Activated CD4-positive, alpha-beta memory T cell treated with anti-CD3 and anti-CD28 coated beads for 36 hours (primary cell): ENCODE results near the gene CMTM7. TPM values are rescaled to one million over a fixed set of nuclear protein-coding genes. Genes with fewer than 3 reads are reported as not detected.

Experiments
- CTCF ChIA-PET: fragments of 350-600 bp; sonication (Branson Sonifier 250); formaldehyde crosslinking; loops from one replicate; lab custom pipeline; 2021; ENCODE audit warnings: antibody characterized with exemption, inconsistent platforms; lab: Charles Lee
- POLR2A ChIA-PET: fragments of 350-600 bp; sonication (Branson Sonifier 250); formaldehyde crosslinking; loops from one replicate; lab custom pipeline; 2021; ENCODE audit warnings: antibody characterized with exemption; lab: Charles Lee
- DNase-seq: peaks from one replicate; pipeline ENCODE4 v3.0.0-alpha.2; 2020
- H3K27ac Mint-ChIP-seq: one replicate; pipeline ENCODE4 v1.8.0; 2021; ENCODE audit warnings: mixed read lengths
- H3K27me3 Mint-ChIP-seq: one replicate; pipeline ENCODE4 v1.8.0; 2021; ENCODE audit warnings: mixed read lengths
- H3K36me3 Mint-ChIP-seq: one replicate; pipeline ENCODE4 v1.8.0; 2021; ENCODE audit warnings: mixed read lengths
- H3K4me1 Mint-ChIP-seq: one replicate; pipeline ENCODE4 v1.8.0; 2021; ENCODE audit warnings: low read depth, mixed read lengths
- H3K4me3 Mint-ChIP-seq: one replicate; pipeline ENCODE4 v1.8.0; 2021; ENCODE audit warnings: mild to moderate bottlenecking, mixed read lengths
- H3K9me3 Mint-ChIP-seq: one replicate; pipeline ENCODE4 v1.8.0; 2021; ENCODE audit warnings: mixed read lengths
- intact Hi-C: fragments of 100-400 bp; cut with micrococcal nuclease; formaldehyde crosslinking; loops from one replicate; pipeline ENCODE4 v1.15.1; 2023
- total RNA-seq, 2 experiments: library from RNA; stranded (reverse); gene quantifications; one replicate each; pipeline ENCODE4 v1.2.3, GENCODE V29; 2021

CMTM7 gene
- total RNA-seq, 2 experiments from 2014 or later = 46.1 to 47.1 TPM

DNA sequence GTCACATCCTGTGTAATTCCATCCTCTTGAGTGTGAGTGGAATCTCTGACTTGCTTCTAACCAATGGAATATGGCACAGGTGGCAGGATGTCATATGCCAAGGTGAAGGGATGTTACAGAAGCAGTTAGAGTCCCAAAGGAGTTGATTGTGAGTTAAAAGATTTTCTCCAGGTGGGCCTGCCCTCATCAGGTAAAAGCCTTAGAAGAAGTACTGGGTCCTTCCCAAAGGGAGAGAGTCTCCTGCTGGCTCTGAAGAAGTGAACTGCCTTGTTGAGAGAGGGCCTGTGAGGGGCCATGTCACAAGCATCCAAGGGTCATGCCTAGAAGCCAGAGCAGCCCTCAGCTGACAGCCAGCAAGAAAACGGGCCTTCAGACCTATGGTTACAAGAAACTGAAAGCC lies 13.1 kb downstream of the CMTM7 start:
- Mint-ChIP-seq H3K9me3 (no peaks in the 10 kb centered on the region), H3K27ac (peak overlapping the region; percentile 29), H3K27me3 (no peaks in the 10 kb centered on the region), H3K4me3 (no peak overlapping the region), H3K4me1 (peaks cover 54% of the 10 kb centered on the region), H3K36me3 (peaks cover 14% of the 10 kb centered on the region)
- POLR2A ChIA-PET = interaction anchor here (0.6 kb wide), 1 partner anchor 106 kb away, joined by 4 read pairs; no protein-coding TSS in a partner anchor
- intact Hi-C loops = no loop called here
- DNase-seq = no peak
- CTCF ChIA-PET = interaction anchor here (1.2 to 1.6 kb wide), 2 partner anchors 30 to 63 kb away, joined by 3 to 4 read pairs; no protein-coding TSS in a partner anchor

GRCh38 chr3:32405155-32405554 lies 13.5 kb downstream of the CMTM7 start:
- peaks cover 58% of the 10 kb centered on the region for H3K4me1 Mint-ChIP-seq
- no peak for DNase-seq
- H3K9me3 Mint-ChIP-seq = no peaks in the 10 kb centered on the region
- H3K27me3 Mint-ChIP-seq = no peaks in the 10 kb centered on the region
- peaks cover 14% of the 10 kb centered on the region for H3K36me3 Mint-ChIP-seq
- intact Hi-C loops = no loop called here
- H3K27ac Mint-ChIP-seq = no peak overlapping the region
- POLR2A ChIA-PET = no interaction called here
- CTCF ChIA-PET = interaction anchor here (1.2 to 1.6 kb wide), 2 partner anchors 31 to 63 kb away, joined by 3 to 4 read pairs; no protein-coding TSS in a partner anchor
- no peak overlapping the region for H3K4me3 Mint-ChIP-seq

DNA sequence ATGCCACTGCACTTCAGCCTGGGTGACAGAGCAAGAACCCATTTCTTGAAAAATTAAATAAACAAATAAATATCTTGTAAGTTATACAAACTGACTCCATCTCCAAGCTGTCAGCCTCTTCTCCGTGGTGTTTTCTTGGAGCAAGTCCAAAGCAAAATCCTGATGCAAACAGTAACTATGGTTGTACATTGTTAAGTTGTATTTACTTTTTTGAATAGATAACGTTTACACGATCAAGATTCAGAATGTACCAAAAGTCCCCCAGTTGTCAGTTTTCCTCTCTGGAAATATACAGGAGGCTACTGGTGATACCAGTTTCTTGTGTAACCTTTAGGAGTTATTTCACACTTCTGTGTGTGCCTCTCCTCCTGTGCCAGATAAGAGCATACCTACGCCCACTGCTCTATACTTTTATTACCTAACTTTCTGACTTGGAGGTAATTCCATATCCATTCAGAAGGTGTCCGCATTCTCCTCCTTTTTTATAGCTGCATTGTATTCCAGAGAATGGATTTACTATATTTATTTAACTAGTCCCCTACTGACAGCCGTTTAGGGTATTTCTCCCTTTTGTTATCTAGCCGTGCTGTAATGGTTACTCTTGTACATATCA lies 14.2 kb downstream of the CMTM7 start:
- Mint-ChIP-seq H3K27ac (no peak overlapping the region), H3K36me3 (peaks cover 14% of the 10 kb centered on the region), H3K4me3 (no peak overlapping the region), H3K27me3 (no peaks in the 10 kb centered on the region), H3K4me1 (peaks cover 57% of the 10 kb centered on the region), H3K9me3 (no peaks in the 10 kb centered on the region)
- CTCF ChIA-PET = interaction anchor here (1.2 to 1.6 kb wide), 2 partner anchors 31 to 62 kb away, joined by 3 to 4 read pairs; no protein-coding TSS in a partner anchor
- intact Hi-C loops = no loop called here
- POLR2A ChIA-PET = no interaction called here
- DNase-seq = no peak

DNA sequence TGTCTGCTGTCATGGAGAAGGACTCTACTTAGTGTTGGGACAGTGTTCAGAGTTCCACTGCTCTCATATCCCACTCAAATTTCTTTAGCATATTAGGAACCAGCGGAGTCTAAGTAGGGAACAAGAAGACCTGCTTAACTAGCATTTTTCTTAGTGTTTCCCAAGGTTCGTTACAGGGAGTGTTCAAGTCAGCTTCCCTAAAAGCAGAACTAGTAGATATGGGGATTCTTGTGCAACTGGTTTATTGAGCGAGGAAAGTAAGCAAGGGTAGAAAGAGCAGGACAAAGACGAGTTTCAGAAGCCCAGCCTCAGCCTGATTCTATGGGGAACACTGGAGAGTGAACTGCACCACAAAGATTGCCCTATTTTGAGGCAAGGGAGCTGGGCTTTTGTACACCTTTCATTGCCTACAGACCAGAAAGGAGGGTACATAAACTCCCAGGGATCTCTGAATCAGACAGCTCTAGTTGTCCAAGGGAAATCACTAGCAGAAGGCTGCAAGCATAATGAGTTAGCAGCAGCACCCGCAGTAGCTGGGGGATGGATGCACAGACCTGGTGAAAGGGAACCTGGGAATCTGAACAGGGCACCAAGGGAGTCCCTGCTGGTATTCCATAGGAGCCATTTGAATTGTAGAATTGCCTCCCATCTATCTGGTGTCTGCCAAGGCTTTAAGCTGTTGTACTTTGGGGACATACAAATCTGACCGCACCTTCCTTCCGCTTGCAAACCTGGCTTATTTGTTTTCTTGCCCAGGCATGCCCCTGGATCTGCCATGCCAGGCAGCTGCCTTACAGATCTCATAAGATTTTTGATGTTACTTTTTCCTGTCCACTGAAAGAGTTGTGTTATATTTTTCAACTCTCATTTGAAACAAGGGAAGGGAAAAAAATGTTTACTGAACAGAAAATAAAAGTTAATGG lies 15.1 kb downstream of the CMTM7 start:
- DNase-seq = no peak
- Mint-ChIP-seq H3K27ac (no peak overlapping the region), H3K4me1 (peaks cover 56% of the 10 kb centered on the region), H3K9me3 (no peaks in the 10 kb centered on the region), H3K27me3 (no peaks in the 10 kb centered on the region), H3K36me3 (peaks cover 14% of the 10 kb centered on the region), H3K4me3 (no peak overlapping the region)
- intact Hi-C loops = no loop called here
- POLR2A ChIA-PET = no interaction called here
- CTCF ChIA-PET = no interaction called here

- Mint-ChIP-seq H3K27me3 (no peaks in the 10 kb centered on the region), H3K27ac (peak overlapping the region; percentile 31)
- CTCF ChIA-PET = no interaction called here
These were observed 19.0 kb downstream of the CMTM7 start for GRCh38 chr3:32410367-32411246.

DNA sequence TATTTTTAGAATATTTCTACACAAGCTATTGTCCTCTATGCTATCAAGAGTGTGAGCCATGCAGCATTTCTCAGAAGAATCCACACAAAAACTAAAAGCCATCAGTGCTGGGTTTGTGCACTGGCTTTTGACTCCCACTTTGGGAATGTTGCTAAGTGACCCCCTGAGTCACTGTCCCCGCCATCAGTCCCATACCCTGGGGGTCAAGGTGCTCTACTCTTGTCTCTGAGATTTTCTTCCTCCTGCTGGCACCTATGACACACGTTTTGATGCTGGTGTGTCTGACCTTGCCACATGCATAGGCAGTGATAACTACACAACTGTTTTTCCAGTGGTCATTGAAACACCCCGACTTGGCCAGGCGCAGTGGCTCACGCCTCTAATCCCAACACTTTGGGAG lies 19.8 kb downstream of the CMTM7 start:
- no peaks in the 10 kb centered on the region for H3K27me3 Mint-ChIP-seq
- DNase-seq = no peak
- H3K36me3 Mint-ChIP-seq = no peaks in the 10 kb centered on the region
- intact Hi-C loops = no loop called here
- H3K27ac Mint-ChIP-seq = no peak overlapping the region
- ChIA-PET POLR2A (no interaction called here), CTCF (interaction anchor here (0.7 to 3.5 kb wide), 2 partner anchors 13 to 56 kb away, joined by 3 to 16 read pairs; no protein-coding TSS in a partner anchor)
- H3K4me3 Mint-ChIP-seq = no peak overlapping the region
- peaks cover 55% of the 10 kb centered on the region for H3K4me1 Mint-ChIP-seq
- no peaks in the 10 kb centered on the region for H3K9me3 Mint-ChIP-seq

More at GRCh38 chr3:32410367-32411246, 19.0 kb downstream of the CMTM7 start:
- no peak for DNase-seq
- Mint-ChIP-seq H3K9me3 (no peaks in the 10 kb centered on the region), H3K36me3 (peaks cover 4% of the 10 kb centered on the region), H3K4me3 (no peak overlapping the region), H3K4me1 (peaks cover 50% of the 10 kb centered on the region)
- POLR2A ChIA-PET = no interaction called here
- intact Hi-C loops = no loop called here

GRCh38 chr3:32412887-32413286 lies 21.2 kb downstream of the CMTM7 start:
- no peaks in the 10 kb centered on the region for H3K9me3 Mint-ChIP-seq
- ChIA-PET POLR2A (interaction anchor here (1.0 kb wide), 1 partner anchor 43 kb away, joined by 3 read pairs; no protein-coding TSS in a partner anchor), CTCF (interaction anchor here (1.1 to 3.5 kb wide), 4 partner anchors 12 to 117 kb away, joined by 4 to 16 read pairs (median 6); no protein-coding TSS in a partner anchor)
- no peak overlapping the region for H3K27ac Mint-ChIP-seq
- peaks cover 2% of the 10 kb centered on the region for H3K36me3 Mint-ChIP-seq
- H3K27me3 Mint-ChIP-seq = no peaks in the 10 kb centered on the region
- H3K4me3 Mint-ChIP-seq = no peak overlapping the region
- intact Hi-C loops = no loop called here
- DNase-seq = no peak
- peaks cover 56% of the 10 kb centered on the region for H3K4me1 Mint-ChIP-seq

DNA sequence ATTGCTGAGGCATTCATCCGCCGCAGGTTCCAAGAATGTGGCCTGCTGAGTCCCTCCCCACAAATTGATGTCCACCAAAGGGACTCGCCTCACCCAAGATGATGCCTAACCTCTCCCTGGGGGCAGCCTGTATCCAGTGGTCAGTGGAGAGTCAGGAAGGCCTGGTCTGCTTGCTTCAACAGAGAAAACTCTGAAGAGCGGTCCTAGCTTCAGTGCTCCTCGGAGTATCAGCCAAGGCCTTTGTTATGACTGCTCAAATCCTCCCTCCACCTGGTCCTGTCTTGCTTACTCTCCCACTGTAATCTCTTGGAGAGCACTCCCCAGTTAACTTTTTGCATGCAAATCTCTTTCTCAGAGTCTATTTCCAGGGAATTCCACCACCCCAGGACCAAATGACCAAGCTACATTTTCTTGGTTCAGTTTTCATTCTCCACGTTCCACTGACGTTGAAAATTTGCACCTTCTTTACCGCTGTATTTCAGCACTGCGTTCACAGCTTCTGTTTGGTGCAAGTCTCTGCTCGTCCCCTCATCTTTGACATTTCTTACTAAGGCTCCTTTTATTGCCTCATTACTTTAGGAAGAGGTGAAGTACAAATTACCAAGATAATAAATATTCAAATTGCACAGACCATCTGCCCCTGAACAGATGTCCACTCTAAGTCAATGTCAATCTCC lies 22.3 kb downstream of the CMTM7 start:
- ChIA-PET CTCF (interaction anchor here (0.9 to 3.5 kb wide), 7 partner anchors 9 to 54 kb away, joined by 3 to 16 read pairs (median 6); no protein-coding TSS in a partner anchor), POLR2A (interaction anchor here (0.7 to 1.5 kb wide), 5 partner anchors 13 to 38 kb away, joined by 3 to 4 read pairs (median 3); no protein-coding TSS in a partner anchor)
- H3K27ac Mint-ChIP-seq = peak overlapping the region; percentile 94
- no peak for DNase-seq
- H3K4me1 Mint-ChIP-seq = peaks cover 64% of the 10 kb centered on the region
- H3K4me3 Mint-ChIP-seq = no peak overlapping the region
- no peaks in the 10 kb centered on the region for H3K27me3 Mint-ChIP-seq
- peaks cover 2% of the 10 kb centered on the region for H3K36me3 Mint-ChIP-seq
- intact Hi-C loops = loop anchor here (1.0 to 2.0 kb wide), 3 partner anchors 13 to 46 kb away; no protein-coding TSS in a partner anchor
- no peaks in the 10 kb centered on the region for H3K9me3 Mint-ChIP-seq

GRCh38 chr3:32414522-32415202 lies 23.0 kb downstream of the CMTM7 start:
- intact Hi-C loops = loop anchor here (1.0 to 2.0 kb wide), 3 partner anchors 14 to 46 kb away; no protein-coding TSS in a partner anchor
- Mint-ChIP-seq H3K4me1 (peaks cover 65% of the 10 kb centered on the region), H3K9me3 (no peaks in the 10 kb centered on the region), H3K4me3 (peak overlapping the region; percentile 49), H3K36me3 (peaks cover 3% of the 10 kb centered on the region), H3K27ac (peak overlapping the region; percentile 94), H3K27me3 (no peaks in the 10 kb centered on the region)
- ChIA-PET CTCF (interaction anchor here (0.6 to 3.5 kb wide), 7 partner anchors 9 to 62 kb away, joined by 3 to 16 read pairs (median 4); no protein-coding TSS in a partner anchor), POLR2A (interaction anchor here (0.9 to 1.5 kb wide), 5 partner anchors 14 to 45 kb away, joined by 3 to 4 read pairs (median 3); no protein-coding TSS in a partner anchor)
- DNase-seq = peak; percentile 68

DNA sequence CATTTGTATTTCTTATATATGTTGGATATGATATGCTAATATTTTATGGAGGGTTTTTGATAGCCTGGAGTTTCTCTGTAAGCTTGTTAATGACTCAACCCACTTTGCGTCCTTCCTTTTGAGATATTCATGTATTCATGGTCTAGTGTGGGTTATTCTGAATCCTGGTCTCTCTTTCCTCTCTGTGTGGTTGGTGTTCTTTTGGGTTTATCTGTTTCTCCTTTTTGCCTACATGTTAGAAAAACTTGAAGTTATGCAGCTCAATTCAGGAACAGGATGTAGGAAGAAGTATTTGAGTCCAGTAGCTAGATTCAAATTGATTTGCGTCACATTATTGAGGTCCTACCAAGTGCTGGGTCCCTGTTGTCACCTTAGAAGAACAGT lies 28.1 kb downstream of the CMTM7 start:
- Mint-ChIP-seq H3K36me3 (peaks cover 3% of the 10 kb centered on the region), H3K27ac (peak overlapping the region; percentile 91), H3K4me3 (peak overlapping the region; percentile 38), H3K4me1 (peaks cover 88% of the 10 kb centered on the region), H3K9me3 (no peaks in the 10 kb centered on the region), H3K27me3 (no peaks in the 10 kb centered on the region)
- POLR2A ChIA-PET = no interaction called here
- no peak for DNase-seq
- CTCF ChIA-PET = interaction anchor here (0.7 to 1.4 kb wide), 5 partner anchors 13 to 122 kb away, joined by 3 to 4 read pairs (median 3); no protein-coding TSS in a partner anchor
- intact Hi-C loops = loop anchor here (1.0 to 2.0 kb wide), 3 partner anchors 9 to 19 kb away; no protein-coding TSS in a partner anchor
